Panc1 (cell line): Measurements from ENCODE around the gene PDXK. TPM values are rescaled to one million over a fixed set of nuclear protein-coding genes. Genes with fewer than 3 reads are reported as not detected.

Experiments
- ATAC-seq: fragments of 200-7000 bp; cut with Tn5 transposase; 2 replicates; pipeline ENCODE4 v1.9.1; 2020; ENCODE audit warnings: mild to moderate bottlenecking, moderate library complexity
- BruUV-seq: library from RNA; stranded (reverse); fragments of 400-500 nt; replicated peaks from 2 replicates; lab custom pipeline; 2021; lab: Mats Ljungman, UMichigan
- CTCF ChIA-PET: fragments of 300-600 bp; sonication (Branson Sonifier 250); formaldehyde crosslinking; loops from one replicate; lab custom pipeline; 2022; ENCODE audit warnings: antibody characterized with exemption; lab: Charles Lee
- POLR2A ChIA-PET: fragments of 300-600 bp; sonication (Branson Sonifier 250); formaldehyde crosslinking; loops from one replicate; lab custom pipeline; 2022; ENCODE audit warnings: antibody characterized with exemption; lab: Charles Lee
- DNase-seq: peaks from one replicate; pipeline ENCODE4 v3.0.0-alpha.2; 2010; ENCODE audit warnings: low read depth, low spot score
- H3K27ac ChIP-seq: 2 replicates; pipeline ENCODE4 v1.5.1; 2011; ENCODE audit warnings: mild to moderate bottlenecking, low read length, inconsistent platforms
- H3K27me3 ChIP-seq: fragments of 200-500 bp; sonication (Bioruptor generic); 2 replicates; pipeline ENCODE4 v1.6.0; 2014; ENCODE audit warnings: low read length, inconsistent platforms; ENCODE audit not compliant: control insufficient read depth, insufficient read depth
- H3K36me3 ChIP-seq: fragments of 200-500 bp; sonication (Bioruptor generic); 2 replicates; pipeline ENCODE4 v1.5.1; 2014; ENCODE audit warnings: inconsistent platforms, mild to moderate bottlenecking, low read length, moderate library complexity; ENCODE audit not compliant: control insufficient read depth, insufficient read depth
- H3K4me1 ChIP-seq: 2 replicates; pipeline ENCODE4 v1.5.1; 2011; ENCODE audit warnings: inconsistent platforms, mild to moderate bottlenecking, low read length, moderate library complexity; ENCODE audit not compliant: control insufficient read depth, insufficient read depth
- H3K4me3 ChIP-seq, 2 experiments: 2 replicates each; pipeline ENCODE4 v1.5.1; 2011 to 2012; ENCODE audit warnings: low read depth in 2 of 2, low read length in 2 of 2, mild to moderate bottlenecking in 2 of 2, inconsistent platforms in 1 of 2, moderate library complexity in 1 of 2
- H3K9me3 ChIP-seq: fragments of 200-500 bp; sonication (Bioruptor generic); 2 replicates; pipeline ENCODE4 v1.5.1; 2014; ENCODE audit warnings: low read depth, mild to moderate bottlenecking, inconsistent platforms, low read length, moderate library complexity; ENCODE audit not compliant: control insufficient read depth, insufficient read depth
- POLR2AphosphoS5 ChIP-seq: IDR thresholded peaks from 2 replicates; pipeline ENCODE4 v1.6.1; 2012; ENCODE audit warnings: mild to moderate bottlenecking, low read depth, low read length, moderate library complexity
- SIN3A ChIP-seq: IDR thresholded peaks from 2 replicates; pipeline ENCODE4 v1.6.1; 2012; ENCODE audit warnings: low read depth, mild to moderate bottlenecking, low read length, moderate library complexity, borderline replicate concordance; ENCODE audit not compliant: insufficient read depth
- TCF7L2 ChIP-seq: IDR thresholded peaks from 2 replicates; pipeline ENCODE4 v1.6.1; 2011; ENCODE audit warnings: mild to moderate bottlenecking, low read depth, low read length, inconsistent platforms
- in situ Hi-C: cut with HindIII; loops from 2 replicates; pipeline ENCODE4 v1.10.0; 2016; ENCODE audit warnings: low sequenced_read_pairs, low pct_unique_long_range_greater_than_20kb
- intact Hi-C: fragments of 100-400 bp; cut with micrococcal nuclease; formaldehyde crosslinking; loops from one replicate; pipeline ENCODE4 v1.10.0; 2022; ENCODE audit not compliant: unreplicated experiment
- total RNA-seq: library from RNA; stranded (reverse); gene quantifications from one replicate; pipeline ENCODE4 v1.2.1, GENCODE V29; 2021; ENCODE audit not compliant: unreplicated experiment
- TF ChIP-seq, protein P1 (sequence below): fragments of 450-650 bp; IDR thresholded peaks from 2 replicates; pipeline ENCODE4 v1.5.1; 2017; ENCODE audit warnings: mild to moderate bottlenecking
- TF ChIP-seq, protein P2 (sequence below), 2 experiments: IDR thresholded peaks; 2 replicates each; pipeline ENCODE4 v1.6.1; 2011 to 2012; ENCODE audit warnings: low read depth in 2 of 2, control low read depth in 1 of 2, low read length in 1 of 2, mild to moderate bottlenecking in 1 of 2, moderate library complexity in 1 of 2; ENCODE audit not compliant: insufficient read depth in 1 of 2

The PDXK gene
- total RNA-seq, 1 experiment from 2014 or later, result 184 TPM

DNA sequence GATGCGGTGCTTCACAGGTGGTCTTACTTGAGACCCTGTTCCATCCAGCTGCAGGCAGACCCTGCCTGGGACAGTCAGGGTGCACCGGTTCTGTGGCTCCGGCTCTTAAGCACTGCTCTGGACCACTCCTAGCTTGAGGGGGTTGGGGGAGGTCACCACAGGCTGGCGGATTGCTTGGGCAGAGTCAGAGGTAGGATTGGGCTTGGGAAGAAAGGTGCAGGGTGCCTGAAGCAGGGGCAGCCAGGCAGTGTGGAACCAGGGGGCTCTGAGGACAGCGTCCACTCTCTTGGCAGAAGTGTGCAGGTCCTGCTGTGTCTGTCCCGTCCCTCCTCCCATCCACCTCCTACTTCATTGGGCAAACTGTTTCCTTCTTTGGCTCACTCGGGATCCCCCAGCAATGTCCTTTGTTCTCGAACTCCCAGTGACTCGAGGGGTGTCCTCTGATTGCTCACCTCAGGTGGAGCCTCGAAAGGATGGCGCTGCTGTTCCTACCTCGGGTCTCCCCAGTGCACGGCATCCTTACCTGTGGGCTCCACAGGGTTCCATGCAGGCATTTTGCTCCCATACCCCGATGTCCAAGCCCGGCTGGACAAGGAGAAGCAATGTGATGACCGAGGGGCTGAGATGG is 1.7 kb downstream of the PDXK start:
- ATAC-seq (no peak), DNase-seq (no peak)
- intact Hi-C loops, result no loop called here
- H3K36me3 ChIP-seq, result peaks cover 3% of the 10 kb centered on the region; the same call in 1 of the 2 replicates
- peaks cover 38% of the 10 kb centered on the region for H3K4me1 ChIP-seq
- in situ Hi-C loops, result no loop called here
- H3K27me3 ChIP-seq, result no peaks in the 10 kb centered on the region
- BruUV-seq, result no TSS peak
- peak overlapping the region; percentile 79 for H3K27ac ChIP-seq
- no peaks in the 10 kb centered on the region for H3K9me3 ChIP-seq
- POLR2A ChIA-PET, result no interaction called here
- TF ChIP-seq TCF7L2 (no peak), POLR2AphosphoS5 (no peak), SIN3A (no peak)
- TF ChIP-seq, protein P1, sequence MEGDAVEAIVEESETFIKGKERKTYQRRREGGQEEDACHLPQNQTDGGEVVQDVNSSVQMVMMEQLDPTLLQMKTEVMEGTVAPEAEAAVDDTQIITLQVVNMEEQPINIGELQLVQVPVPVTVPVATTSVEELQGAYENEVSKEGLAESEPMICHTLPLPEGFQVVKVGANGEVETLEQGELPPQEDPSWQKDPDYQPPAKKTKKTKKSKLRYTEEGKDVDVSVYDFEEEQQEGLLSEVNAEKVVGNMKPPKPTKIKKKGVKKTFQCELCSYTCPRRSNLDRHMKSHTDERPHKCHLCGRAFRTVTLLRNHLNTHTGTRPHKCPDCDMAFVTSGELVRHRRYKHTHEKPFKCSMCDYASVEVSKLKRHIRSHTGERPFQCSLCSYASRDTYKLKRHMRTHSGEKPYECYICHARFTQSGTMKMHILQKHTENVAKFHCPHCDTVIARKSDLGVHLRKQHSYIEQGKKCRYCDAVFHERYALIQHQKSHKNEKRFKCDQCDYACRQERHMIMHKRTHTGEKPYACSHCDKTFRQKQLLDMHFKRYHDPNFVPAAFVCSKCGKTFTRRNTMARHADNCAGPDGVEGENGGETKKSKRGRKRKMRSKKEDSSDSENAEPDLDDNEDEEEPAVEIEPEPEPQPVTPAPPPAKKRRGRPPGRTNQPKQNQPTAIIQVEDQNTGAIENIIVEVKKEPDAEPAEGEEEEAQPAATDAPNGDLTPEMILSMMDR, result no peak
- TF ChIP-seq, protein P2, sequence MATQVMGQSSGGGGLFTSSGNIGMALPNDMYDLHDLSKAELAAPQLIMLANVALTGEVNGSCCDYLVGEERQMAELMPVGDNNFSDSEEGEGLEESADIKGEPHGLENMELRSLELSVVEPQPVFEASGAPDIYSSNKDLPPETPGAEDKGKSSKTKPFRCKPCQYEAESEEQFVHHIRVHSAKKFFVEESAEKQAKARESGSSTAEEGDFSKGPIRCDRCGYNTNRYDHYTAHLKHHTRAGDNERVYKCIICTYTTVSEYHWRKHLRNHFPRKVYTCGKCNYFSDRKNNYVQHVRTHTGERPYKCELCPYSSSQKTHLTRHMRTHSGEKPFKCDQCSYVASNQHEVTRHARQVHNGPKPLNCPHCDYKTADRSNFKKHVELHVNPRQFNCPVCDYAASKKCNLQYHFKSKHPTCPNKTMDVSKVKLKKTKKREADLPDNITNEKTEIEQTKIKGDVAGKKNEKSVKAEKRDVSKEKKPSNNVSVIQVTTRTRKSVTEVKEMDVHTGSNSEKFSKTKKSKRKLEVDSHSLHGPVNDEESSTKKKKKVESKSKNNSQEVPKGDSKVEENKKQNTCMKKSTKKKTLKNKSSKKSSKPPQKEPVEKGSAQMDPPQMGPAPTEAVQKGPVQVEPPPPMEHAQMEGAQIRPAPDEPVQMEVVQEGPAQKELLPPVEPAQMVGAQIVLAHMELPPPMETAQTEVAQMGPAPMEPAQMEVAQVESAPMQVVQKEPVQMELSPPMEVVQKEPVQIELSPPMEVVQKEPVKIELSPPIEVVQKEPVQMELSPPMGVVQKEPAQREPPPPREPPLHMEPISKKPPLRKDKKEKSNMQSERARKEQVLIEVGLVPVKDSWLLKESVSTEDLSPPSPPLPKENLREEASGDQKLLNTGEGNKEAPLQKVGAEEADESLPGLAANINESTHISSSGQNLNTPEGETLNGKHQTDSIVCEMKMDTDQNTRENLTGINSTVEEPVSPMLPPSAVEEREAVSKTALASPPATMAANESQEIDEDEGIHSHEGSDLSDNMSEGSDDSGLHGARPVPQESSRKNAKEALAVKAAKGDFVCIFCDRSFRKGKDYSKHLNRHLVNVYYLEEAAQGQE (IDR thresholded peaks at IDR 0.05; ENCODE audit: insufficient read depth in 1 of 2, low read depth in 2 of 2, low read length in 1 of 2), result no peak
- CTCF ChIA-PET, result no interaction called here
- peak overlapping the region; percentile 75 to 78 for H3K4me3 ChIP-seq

DNA sequence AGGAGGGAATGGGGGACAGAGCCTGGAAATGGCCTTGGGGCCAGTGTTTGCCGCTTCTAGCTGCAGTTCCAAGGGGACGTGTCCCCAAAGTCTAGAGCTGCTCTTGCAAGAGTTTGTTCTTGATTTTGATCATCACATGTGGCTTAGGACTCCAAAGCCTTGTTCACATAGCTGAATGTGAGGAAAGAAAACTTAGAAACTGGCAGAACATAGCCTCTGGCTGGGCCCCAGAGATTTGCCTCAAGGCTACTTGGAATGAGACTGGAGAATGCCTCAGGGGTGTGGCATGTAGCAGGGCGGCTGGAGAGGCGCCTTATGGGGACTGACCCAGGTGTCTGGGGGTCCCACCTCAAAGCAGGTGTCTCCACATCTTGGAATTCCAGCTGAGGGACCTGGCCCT is 2.3 kb downstream of the PDXK start:
- intact Hi-C loops, result no loop called here
- H3K9me3 ChIP-seq, result no peaks in the 10 kb centered on the region
- TF ChIP-seq POLR2AphosphoS5, result no peak
- TF ChIP-seq, protein P1, result no peak
- TF ChIP-seq, protein P2 (IDR thresholded peaks at IDR 0.05; ENCODE audit: insufficient read depth in 1 of 2, low read depth in 2 of 2, low read length in 1 of 2), result no peak
- TF ChIP-seq TCF7L2, result no peak
- TF ChIP-seq SIN3A, result no peak
- H3K27ac ChIP-seq, result peak overlapping the region; percentile 79
- POLR2A ChIA-PET, result no interaction called here
- H3K4me1 ChIP-seq, result peaks cover 44% of the 10 kb centered on the region
- DNase-seq (no peak), ATAC-seq (no peak)
- in situ Hi-C loops, result no loop called here
- H3K36me3 ChIP-seq, result peaks cover 3% of the 10 kb centered on the region; the same call in 1 of the 2 replicates
- no TSS peak for BruUV-seq
- no peaks in the 10 kb centered on the region for H3K27me3 ChIP-seq
- CTCF ChIA-PET, result no interaction called here
- H3K4me3 ChIP-seq, result peak overlapping the region; percentile 75 to 78
